HG03095 (cell line): Measurements from ENCODE around the gene MTHFSD.

ENCODE experiments used
- ATAC-seq: cut with Tn5 transposase; IDR thresholded peaks from one replicate; pipeline ENCODE4 v1.9.1; 2021; ENCODE audit warnings: moderate library complexity; ENCODE audit not compliant: unreplicated experiment

The MTHFSD gene

DNA sequence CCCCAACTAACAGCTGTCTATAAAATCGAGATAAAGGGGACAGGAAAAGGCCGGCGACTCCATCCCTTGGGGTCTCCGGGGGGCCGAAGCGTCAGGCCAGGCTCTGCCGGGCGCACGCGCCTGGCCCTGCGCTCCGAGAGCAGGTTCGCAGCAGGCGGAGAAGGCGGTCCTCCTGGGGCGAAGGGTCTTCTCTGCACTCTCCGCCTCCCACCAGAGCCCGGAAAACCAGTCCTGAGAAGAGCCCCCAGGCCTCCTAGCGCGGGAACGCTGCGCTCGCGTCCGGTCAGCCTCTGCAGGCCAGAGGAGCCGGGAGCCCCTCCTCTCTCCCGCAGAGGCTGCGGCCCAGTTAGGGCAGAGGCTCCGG lies 39.6 kb downstream of the MTHFSD start:
- no peak for ATAC-seq

GRCh38 chr16:86514481-86515376 lies 40.3 kb downstream of the MTHFSD start:
- ATAC-seq: no peak

DNA sequence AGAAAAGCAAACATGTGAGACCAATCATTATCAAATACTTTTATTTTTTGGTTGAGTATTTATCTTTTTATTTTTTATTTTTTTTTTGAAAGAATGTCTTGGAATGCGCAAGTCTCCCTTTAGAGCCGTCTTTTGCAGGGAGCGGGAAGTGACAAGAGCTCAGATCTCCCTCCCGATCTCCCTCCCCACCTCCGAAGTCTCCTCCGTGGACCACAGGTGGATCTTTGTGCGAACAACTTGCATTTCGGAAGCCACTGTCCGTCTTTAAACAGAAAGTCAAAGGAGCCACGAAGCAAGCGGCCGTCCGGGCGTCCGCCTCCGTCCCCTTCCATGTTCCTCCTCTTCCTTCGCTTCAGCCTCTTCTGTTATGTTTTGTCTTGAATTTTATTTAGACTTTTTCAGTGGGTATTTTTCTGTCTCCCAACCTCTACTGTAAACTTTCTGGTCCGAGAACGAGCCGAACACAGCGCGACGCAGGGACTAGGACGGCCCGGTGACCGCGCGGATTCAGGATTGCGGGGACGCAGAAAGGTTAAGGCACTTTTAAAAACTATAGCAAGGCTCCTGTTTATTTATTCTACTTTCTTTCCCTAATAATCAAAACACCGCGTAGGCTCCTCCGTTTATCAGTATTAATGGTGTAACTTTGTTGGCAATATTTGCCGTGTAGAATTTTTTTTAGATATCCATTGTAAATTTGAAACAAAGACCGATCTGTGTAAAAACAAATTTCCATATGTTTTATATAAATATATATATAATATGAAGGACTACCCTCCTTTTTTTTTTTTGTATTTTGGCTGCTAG lies 41.4 kb downstream of the MTHFSD start:
- ATAC-seq: no peak

DNA sequence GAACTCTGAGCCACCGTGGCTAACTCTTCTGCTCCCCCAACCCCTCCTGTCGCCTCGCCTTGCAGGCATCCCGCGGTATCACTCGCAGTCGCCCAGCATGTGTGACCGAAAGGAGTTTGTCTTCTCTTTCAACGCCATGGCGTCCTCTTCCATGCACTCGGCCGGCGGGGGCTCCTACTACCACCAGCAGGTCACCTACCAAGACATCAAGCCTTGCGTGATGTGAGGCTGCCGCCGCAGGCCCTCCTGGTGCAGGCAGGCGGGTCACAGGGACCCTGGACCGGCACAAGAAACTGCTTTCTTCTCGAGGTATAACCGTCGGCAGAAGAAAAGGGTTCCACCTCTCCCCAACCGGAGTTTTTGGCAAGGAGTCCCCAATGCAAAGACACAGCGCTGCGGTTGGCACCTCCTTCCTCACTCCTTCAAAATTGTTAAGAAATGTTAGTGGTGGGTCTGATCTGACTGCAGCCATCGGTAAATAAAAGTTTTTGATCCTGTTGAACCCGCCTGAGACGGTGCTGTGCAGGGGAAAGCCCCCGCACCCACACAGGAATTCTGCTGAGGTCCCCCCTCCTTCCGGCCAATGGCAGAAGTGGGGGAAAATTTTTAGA lies 42.1 kb downstream of the MTHFSD start:
- no peak for ATAC-seq

- ATAC-seq: no peak
Observed at GRCh38 chr16:86512301-86512859, 42.7 kb downstream of the MTHFSD start.

GRCh38 chr16:86511317-86512161 lies 43.5 kb downstream of the MTHFSD start:
- ATAC-seq: no peak

- ATAC-seq: no peak
Observed at GRCh38 chr16:86510465-86511261, 44.4 kb downstream of the MTHFSD start, which contains the start of gene FOXF1. Gene FOXF1, plus strand, starts transcription at chr16:86510527. Its CDS starts 43 bp downstream, at chr16:86510570.

- no peak for ATAC-seq
Observed at GRCh38 chr16:86509759-86510464, 45.1 kb downstream of the MTHFSD start.

DNA sequence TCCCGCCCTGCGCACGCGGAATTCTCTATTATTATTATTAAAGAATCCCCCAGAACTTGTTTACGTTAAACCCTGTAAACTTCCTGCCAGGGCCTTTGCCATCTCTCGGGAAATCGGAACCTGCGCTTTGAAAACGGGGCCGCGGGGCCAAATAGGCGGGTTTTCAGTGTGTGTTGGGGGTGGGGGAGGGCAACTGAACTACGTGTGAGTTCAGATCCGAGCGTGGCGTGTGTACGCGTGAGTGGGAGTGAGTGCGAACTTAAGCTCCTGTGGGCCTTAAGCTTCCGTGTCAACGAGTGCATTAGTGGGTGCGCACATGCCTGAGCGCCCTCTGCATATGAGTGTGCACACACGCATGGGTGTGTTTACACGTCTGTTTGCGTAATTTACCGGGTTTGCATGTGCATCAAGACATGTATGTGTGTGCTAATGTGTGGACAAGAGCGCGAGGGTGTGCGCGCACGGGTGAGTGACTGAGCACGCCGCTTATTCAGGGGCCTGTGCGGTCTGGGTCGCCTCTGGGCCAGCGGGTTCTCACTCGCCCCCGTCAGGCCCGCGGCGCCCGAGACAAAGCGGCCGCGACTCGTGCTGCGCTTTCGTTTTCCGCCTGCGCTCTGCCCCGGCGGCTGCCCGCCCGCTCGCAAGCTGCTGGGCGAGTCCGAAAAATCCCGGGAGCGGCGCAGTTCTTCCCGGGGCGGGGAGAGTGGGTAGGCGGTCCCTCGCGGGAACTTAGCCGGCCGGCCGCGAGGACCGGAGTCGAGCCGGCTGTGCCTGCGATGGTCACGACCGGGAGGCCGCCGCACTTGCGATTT lies 45.9 kb downstream of the MTHFSD start:
- ATAC-seq: no peak

DNA sequence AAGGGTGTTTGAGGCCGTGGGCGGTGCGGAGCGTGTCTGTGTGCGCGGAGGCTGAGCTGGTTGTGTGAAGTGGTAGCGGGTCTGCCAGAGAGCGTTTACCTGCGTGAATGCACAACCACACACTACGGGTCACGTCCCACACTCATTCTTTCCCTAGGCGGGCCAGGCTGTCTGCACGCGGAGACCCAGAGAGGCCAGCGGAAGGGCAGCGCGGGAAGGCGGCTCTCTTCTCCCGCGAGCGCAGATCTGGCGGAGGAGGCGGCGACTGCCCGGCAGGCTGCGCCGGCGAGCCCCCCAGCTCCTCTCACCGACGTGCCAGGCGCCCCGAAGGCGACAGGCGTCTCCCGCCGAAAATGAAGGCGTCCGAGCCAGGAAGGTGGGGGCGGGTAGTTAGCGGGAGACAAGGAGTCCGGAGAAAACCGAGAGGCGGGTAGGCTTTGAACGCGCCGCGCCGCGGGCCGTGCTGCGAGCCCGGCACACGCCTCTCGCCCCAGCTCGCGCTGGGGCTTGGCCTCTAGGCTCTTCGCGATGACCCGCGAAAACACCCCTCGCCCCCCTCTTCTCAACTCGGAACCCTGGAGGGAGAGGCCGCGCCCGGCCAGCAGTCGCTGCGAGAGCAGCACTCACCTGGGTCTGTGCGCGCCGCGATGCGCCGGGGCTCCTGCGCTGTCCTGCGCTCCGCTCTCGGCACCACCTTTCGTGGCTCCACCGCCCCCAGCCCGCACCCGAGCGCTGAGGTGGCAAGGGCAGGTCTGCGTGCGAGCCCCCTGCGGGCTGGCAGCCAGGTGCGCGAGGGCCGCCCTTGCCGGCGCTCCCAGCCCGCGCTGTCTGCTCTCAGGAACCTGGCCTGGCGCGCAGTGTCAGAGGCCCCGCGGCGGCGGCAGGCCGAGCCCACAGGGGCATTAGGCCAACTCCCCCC lies 46.7 kb downstream of the MTHFSD start:
- no peak for ATAC-seq

- ATAC-seq: no peak
Observed at GRCh38 chr16:86507173-86508027, 47.6 kb downstream of the MTHFSD start.

DNA sequence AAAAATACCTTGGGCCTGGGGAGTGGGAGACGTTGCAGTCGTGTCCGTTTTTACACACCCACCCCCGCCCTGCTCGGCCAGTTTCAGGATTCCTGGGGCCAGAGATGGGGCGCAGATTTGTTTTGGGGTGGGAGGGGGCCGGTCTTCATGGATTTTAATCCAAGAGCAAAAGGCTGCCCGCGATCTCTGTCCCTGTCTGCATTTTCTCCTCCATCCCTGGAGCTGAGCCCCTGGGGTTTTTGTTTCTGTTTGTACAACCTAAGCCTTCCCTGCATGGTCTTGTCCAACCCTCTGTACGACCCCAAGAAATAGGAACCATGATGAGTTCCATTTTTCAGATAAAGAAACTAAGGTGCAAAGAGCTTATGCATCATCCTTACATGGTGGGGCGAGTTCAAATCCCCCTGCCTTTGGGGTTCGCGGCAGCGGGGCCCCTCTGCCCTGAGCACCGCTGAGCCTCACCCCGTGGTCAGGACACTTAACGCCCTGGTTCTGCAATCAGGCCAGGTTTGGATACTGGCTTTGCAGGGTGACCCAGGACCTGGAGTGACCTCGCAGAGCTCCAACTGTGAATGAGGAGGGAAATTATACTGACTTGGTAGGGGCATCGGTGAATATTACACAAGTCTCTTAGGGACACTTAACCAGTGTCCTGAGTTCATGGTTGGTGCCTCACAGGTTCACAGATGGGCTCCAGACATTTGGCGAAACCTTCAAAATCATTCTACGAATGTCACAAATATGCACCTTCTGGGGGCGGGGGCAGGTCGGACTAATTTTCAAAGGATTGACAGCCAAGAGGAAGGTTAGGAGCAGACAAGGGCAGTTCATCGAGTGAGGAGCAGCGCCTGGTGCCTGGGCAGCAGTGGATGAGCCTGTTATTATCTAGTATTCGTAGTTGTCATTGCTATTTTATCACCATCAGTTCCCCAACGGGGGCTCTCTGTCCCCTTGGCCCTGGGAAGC lies 48.9 kb downstream of the MTHFSD start:
- ATAC-seq: no peak

DNA sequence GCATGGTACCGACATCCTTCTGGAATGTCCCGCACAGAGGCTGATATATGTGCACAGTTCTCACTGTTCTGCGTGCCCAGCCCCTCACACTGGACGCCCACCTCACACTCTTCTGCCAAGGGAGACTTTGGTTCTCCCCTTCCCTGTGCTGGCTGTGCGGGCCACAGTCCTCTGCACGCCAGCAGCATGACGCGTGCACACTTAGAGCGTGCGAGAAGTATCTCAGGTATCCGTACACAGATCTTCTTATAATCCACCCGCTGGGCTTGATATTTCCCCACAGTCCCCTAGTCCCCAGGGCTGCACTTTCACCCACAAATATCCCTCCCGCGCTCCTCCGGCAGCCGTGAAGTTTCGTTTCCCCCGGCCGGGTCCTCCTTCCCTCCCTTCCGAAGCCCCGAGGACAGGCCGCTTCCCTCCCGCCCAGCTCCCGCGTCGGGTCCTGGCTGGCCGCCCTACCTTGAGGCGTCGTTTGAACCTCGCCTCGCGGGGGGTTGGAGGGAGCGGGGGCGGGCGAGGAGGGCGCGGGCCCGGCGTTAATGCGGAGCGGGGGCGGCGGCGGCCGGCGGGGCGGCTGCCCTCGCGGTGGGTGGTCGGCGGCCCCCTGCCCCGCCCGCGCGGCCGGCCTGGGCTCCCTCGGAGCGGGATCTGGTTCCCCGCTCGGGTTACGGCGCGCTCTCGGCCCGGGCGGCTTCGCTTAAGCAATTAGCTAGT lies 49.7 kb downstream of the MTHFSD start:
- ATAC-seq: no peak
